ENCODE results near the gene PEX26. TPM values are rescaled to one million over a fixed set of nuclear protein-coding genes. Genes with fewer than 3 reads are reported as not detected.
"Not testable (repeated sequence)": the region's sequence is repeated elsewhere in the genome, so short reads cannot be mapped to it uniquely, and the experiment has no call there.

PEX26 gene
- total and polyA plus RNA-seq, 9 of the 15 experiments (the other 6 are each of a cell fraction or from before 2014, with no cell fraction given), result 0.35 to 39.6 (median 17.4) TPM

- TF ChIP-seq ZNF592 (IDR thresholded peaks at IDR 0.05) (no peak), ZKSCAN8 (CRISPR knock-in tag; IDR thresholded peaks at IDR 0.05) (no peak)
Observed at GRCh38 chr22:18073467-18073866, 4.3 kb upstream of the PEX26 start (continued).

GRCh38 chr22:18073927-18074326 lies 3.9 kb upstream of the PEX26 start:
- not testable (repeated sequence) for BruUV-seq (replicated peaks)

More at GRCh38 chr22:18073927-18074326, 3.9 kb upstream of the PEX26 start:
- H4K20me1 ChIP-seq (replicated peaks; ENCODE audit: control insufficient read depth, insufficient read depth, low read length); FAIRE-seq; H3K27ac ChIP-seq (ENCODE audit: extremely low read depth, low read depth, low read length); ATAC-seq; H3K9me1 ChIP-seq (ENCODE audit: control insufficient read depth, insufficient read depth, low read length); H2AFZ ChIP-seq (ENCODE audit: low read depth, low read length); H3K9ac ChIP-seq (ENCODE audit: insufficient read depth in 1 of 2, low read depth in 2 of 2, low read length in 2 of 2); H3K36me3 ChIP-seq (ENCODE audit: control insufficient read depth, insufficient read depth, low read length); DNase-seq (ENCODE audit: extremely low read depth in 1 of 4, low spot score in 3 of 4); H3K4me3 ChIP-seq; H3K4me2 ChIP-seq (ENCODE audit: insufficient read depth, low read length); H3K9me3 ChIP-seq (replicated peaks; ENCODE audit: control insufficient read depth, insufficient read depth, low read depth, low read length); intact Hi-C loops (cut with micrococcal nuclease): not testable (repeated sequence)
- WGBS (ENCODE audit: insufficient coverage, low coverage, missing lambda C conversion rate), result 2% methylated on average over 4 of the region's 4 CpGs
- peak; percentile 81 for TF ChIP-seq ZNF121 (CRISPR knock-in tag; conservative IDR thresholded peaks at IDR 0.05)
- ChIA-PET CTCF (ENCODE audit: low intra/inter-chr PET ratio) (interaction anchor here (0.6 to 4.6 kb wide), 3 partner anchors 12 to 323 kb away, joined by 3 to 82 read pairs (median 4); no protein-coding TSS in a partner anchor), POLR2A (interaction anchor here (0.6 to 2.7 kb wide), 3 partner anchors 9 to 243 kb away, joined by 3 to 16 read pairs (median 4); no protein-coding TSS in a partner anchor)
- in situ Hi-C loops (cut with MboI), result loop anchor here (5.0 to 10.0 kb wide), 2 partner anchors 242 to 519 kb away; no protein-coding TSS in a partner anchor
- peaks cover 9 to 14% of the 10 kb centered on the region in 2 experiments; a peak in 4 of 5 replicates for H3K4me1 ChIP-seq (replicated peaks in 1 of 2; ENCODE audit: control insufficient read depth in 2 of 2, insufficient read depth in 2 of 2, low read length in 2 of 2)
- peaks cover 4 to 16% of the 10 kb centered on the region in 2 experiments; a peak in 2 of 5 replicates for H3K27me3 ChIP-seq (ENCODE audit: control insufficient read depth in 2 of 2, insufficient read depth in 2 of 2, low read length in 2 of 2)
- peaks cover 17% of the 10 kb centered on the region for H3K79me2 ChIP-seq (ENCODE audit: control insufficient read depth, insufficient read depth, low read length)
